ENCODE data around the gene ERH.

ERH gene

GRCh38 chr14:69355154-69355597 lies 42.9 kb downstream of the ERH start:
- DNase-seq = no peak

GRCh38 chr14:69354383-69355153 lies 43.5 kb downstream of the ERH start:
- DNase-seq = peak; percentile 77

DNA sequence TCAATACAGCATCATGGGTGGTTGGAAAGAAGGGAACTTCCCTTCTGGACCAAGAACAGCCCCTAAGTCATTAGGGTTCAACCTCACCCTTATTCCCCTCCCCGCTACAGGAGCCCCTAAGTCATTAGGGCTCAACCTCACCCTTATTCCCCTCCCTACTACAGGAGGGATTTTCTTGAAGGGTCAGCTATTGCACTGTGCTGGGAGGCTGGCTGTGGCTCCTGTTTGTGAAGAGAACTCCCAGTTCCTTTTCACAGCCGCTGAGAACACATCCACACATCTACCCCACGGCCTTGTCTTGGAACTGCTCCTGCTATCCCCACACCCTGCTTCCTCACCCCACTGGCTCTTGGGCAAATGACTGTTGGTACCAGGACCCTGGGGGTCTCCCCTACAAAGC lies 44.9 kb downstream of the ERH start:
- DNase-seq = no peak

DNA sequence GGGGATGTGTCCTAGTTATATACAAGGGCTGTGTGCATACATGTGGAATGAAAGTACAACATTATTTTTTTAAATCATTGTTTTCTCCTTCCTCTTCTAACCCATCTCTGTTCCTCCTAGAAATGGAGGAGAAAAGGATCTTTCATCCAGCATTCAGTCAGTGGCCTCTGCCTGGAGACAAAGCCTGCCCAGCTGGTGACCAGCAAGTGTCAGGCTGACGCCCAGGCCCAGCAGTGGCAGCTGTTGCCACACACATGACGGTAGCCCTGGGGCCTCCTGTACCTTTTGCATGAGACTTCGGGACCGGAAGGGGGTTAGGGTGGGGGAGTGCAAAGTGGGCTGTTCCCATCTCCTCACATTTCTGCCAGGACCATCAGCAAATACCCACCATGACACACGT lies 46.2 kb downstream of the ERH start:
- DNase-seq = no peak

DNA sequence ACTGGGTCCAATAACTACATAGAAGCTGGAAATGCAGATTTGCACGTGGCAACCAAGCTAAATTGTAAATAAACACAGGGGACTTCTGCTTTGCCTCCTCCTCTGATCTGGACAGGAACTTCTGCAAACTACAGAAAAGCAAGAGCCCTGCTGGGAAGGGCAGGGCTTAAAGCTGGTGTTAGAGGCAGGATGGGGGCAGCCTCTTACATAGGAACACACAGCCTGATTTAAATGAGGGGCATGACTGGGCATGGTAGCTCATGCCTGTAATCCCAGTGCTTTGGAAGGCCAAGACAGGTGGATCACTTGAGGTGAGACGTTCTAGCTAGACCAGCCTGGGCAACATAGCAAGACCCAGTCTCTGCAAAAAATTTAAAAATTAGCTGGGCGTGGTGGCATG lies 46.7 kb downstream of the ERH start:
- no peak for DNase-seq

DNA sequence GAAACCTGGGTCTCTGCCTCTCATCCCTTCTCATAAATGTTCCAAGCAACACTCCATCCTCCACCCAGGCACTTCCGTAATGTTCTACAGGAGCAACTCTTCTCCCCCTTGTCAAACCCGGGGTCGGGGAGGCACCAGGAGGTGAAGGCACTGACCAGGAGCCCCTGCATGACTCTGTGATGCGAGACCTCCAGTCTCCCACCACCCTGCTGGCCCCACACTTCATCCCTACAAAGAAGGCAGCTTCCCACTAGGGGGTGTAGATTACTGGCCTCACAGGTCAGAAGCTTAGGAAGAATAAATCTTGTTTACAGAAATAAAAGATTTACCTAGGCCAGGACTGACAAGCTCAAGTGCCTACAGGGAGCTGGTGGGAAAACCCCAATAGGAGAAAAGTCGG lies 47.2 kb downstream of the ERH start:
- DNase-seq = no peak

DNA sequence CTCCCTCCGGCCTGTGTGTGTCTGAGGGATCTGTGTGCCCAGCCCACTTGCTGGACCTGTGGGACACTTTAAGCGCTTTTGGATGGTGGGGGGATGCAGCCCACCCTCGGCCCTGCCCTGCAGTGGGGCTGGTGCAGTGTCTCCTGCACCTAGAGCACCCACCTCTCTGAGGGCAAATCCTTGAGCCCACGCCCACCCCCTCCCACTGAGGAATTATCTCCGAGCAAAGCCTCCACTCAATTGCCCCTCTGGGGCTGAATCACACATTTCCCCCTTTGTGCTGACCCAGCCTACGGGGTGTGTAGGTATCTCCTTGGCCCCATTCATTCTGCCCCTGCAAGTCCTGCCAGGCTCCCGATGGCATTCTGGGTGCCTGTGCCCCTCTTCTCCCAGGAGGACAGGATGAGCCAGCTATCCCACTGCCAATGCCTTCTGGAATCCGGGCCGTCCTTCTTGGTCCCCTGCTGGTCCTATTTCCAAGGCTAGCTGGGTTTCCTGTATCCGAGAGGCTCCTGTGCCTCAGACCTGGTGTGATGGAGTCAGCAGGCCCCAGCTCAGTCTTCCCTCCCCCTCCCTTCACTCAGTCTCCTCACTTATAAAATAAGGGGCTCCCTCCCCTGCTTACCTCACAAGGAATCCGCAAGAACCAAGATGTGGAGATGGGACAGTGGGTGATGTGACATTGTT lies 48.9 kb downstream of the ERH start:
- no peak for DNase-seq

- no peak for DNase-seq
These were observed 51.4 kb downstream of the ERH start for GRCh38 chr14:69346710-69347109.

DNA sequence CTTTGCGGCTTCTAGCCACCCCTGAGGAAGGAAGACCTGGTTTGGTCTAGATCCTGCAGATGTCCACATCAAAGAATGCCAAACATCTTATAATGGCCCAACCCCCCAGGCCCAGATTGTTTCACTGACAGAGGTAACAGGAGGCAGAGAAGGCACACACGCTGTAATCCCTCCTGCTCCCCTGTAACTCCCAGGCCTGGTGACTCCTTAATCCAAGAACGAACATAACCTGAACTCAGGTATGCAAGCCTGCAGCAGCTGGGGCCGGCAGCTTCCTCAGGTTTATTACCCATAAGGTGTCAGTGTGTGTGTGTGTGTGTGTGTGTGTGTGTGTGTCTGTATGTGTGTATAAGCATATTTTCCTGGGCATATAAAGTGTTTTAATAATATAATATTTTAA lies 52.7 kb downstream of the ERH start:
- no peak for DNase-seq

DNA sequence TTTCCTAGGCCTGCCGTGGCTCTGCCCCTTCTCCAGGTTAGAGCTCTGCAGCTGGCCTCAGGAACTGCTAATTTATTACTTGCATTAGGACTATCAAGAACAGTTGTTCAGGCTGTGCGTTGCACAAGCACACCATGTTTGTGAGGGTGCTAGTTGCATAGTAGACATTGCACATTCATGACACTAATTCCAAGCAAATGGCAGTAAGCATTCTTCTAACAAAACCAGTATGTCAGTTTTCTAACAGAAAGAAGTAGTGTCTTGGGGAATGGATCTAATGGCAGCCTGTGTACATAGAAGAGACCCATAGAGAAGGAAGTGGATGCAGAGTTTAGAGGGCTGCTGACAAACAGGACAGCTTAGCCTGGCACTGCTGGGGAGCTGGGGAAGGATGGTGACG lies 53.9 kb downstream of the ERH start:
- DNase-seq = no peak

DNA sequence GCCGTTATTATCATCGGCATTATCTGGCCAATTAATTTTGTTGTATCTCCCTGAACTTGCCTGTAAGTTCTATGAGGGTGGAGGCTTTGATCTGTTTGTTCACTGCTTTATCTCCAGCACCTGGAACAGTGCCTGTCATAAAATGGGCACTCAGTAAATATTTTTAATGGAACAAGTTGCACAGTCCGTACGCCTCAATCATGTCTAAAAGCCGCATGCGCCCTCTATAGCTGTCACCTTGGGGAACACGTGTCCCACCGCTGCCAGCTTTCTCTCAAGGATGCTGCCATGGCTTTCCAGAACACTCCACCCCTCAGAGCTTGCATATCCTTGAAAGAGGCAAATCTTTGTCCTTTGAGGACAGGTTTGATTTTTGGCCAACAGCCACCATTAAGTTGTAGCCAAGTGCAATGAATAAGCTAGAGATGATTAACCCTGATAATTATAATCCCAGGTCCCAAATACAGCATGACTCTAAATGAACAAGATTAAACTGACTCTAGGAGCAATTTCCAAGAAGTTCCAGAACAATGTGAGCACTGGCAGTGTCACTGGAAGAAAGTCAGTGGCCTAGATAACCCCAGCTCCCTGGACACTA lies 55.1 kb downstream of the ERH start:
- DNase-seq = no peak

- no peak for DNase-seq
These were observed 58.7 kb downstream of the ERH start for GRCh38 chr14:69339426-69339825.

DNA sequence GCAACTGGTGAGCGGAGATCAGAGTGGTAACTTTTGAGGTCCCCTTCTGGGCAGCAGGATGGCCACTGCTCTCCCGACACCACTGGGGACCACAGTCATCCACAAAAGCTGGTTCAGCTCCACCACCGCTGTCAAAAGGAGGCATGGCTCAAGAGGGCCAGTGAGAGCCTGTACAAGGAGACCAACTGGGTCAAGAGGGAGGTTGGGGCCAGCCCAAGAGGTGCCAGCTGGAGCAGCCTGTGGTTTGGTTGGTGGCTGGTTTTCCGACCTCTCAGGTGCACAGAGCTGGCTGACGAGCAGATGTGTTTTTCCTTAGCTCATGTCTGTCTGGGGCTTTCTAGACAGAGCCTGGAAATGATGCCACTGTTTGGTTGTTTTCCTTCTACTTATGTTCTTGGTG lies 60.1 kb downstream of the ERH start:
- DNase-seq = no peak

GRCh38 chr14:69335371-69335771 lies 62.7 kb downstream of the ERH start:
- DNase-seq = no peak

DNA sequence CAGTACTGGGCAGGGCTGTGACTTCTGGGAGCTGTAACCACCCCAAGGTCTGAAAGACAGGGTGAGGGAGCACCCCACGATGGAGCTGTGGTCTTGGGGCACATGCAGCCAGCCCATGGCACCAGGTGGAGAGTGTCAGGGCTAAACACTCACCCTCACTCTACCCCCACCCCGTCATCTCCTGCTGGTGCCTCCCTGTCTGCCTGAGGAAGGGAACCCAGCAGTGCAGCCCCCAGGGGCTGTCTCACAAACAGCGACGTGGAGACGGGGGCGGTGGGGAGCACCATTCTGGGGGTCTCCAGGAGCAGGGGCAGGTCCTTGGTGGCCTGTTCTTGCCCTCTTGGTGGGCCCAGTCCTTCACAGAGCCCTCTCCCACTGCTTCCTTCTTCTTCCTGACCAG lies 63.5 kb downstream of the ERH start:
- DNase-seq = no peak

- no peak for DNase-seq
These were observed 64.2 kb downstream of the ERH start for GRCh38 chr14:69333791-69334337.

- no peak for DNase-seq
These were observed 65.2 kb downstream of the ERH start for GRCh38 chr14:69332782-69333395.

- DNase-seq = no peak
These were observed 66.9 kb downstream of the ERH start for GRCh38 chr14:69331206-69331605.
